SK-N-MC (cell line): ENCODE results near the gene BPI.

ENCODE experiments used
- EZH2 ChIP-seq: fragments of 200-600 bp; sonication (generic); IDR thresholded peaks from one replicate; pipeline ENCODE4 v1.6.1; 2017; ENCODE audit warnings: antibody characterized with exemption
- FOXP2 ChIP-seq: optimal IDR thresholded peaks from 2 replicates; pipeline ENCODE3; 2011; ENCODE audit warnings: mild to moderate bottlenecking, moderate library complexity; ENCODE audit not compliant: insufficient read depth; ENCODE audit errors: extremely low read length, control extremely low read depth
- POLR2AphosphoS5 ChIP-seq: IDR thresholded peaks from 2 replicates; pipeline ENCODE4 v1.6.1; 2012; ENCODE audit warnings: mild to moderate bottlenecking, low read depth, low read length, borderline replicate concordance

DNA sequence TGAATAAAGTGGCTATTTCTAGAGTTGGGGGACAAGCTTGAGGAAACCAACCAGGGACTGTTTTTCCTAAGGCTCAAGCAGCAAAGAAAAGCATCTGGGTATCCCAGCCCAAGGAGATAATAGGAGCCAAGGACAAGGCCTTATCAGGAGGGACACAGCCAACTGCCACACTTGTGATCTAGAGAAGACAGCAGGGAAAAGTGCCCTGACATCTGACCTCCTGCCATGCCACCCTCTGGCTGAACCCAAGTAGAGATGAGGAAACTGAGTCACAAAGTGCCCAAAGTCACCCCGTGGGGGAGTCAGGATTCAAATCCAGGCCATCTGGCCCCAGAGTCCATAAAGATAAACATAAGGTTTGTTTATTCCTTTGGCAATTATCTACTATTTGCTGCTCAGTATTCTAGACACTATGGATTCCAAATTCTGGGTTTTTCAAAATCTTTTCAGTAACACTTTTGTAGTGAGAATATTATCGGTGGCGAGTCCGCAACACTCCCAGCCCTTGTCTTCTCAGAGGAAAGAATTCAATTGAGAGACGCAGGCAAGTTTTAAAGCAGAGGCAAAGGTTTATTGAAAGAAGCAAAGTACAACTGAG, 38.9 kb downstream of the BPI start:
- TF ChIP-seq EZH2 (no peak), POLR2AphosphoS5 (no peak), FOXP2 (no peak)
